Measurements from ENCODE around the gene STX3. TPM values are rescaled to one million over a fixed set of nuclear protein-coding genes. Genes with fewer than 3 reads are reported as not detected.

Gene STX3
- total RNA-seq, 3 donors from 2014 or later (not counting 1 experiment from before 2014, with no cell fraction given): 6.8 to 19.1 (median 17.0) TPM

DNA sequence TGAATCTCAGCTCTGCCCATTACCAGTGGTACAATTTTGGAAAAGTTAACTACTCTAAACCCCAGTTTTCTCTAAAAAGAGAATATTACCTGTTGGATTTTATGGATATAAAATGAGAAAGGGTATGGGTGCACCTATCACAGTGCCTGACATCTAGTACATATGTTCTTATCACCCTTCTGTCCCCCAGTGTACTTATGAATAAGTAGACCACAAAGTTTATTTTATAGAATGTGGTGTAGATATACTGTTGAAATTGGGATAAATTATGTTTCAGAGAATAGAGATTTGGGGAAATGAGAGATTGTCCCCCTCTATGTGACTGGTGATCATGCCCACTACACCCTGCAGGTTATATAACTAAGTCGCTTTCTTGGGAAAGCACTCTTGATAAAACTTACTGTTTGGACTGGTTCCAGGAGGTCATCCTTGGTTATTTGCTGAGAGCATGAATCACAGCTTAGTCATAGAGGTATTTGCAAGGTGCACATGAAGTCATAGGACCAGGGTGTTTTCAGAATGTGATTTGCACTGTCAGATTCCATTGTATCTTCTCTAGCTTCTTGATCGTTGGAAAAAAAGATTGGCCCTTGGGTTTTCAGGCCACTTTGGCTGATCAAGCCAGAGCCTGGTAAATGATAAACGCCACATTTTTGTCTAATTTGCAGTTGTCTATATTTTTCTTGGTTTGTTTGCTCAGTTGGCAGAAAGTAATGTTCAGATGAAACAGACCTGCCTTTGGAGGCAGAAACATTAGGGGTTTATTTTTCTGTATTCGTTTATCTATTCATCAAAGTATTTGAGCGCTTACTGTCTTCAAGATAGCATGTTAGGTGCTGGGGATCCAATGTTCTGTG, 21.3 kb downstream of the STX3 start:
- no peak overlapping the region for H3K27ac Mint-ChIP-seq
- Histone ChIP-seq H3K27ac (ENCODE audit: low read length) (no peak overlapping the region), H3K4me3 (ENCODE audit: low read length) (no peak overlapping the region), H3K9me3 (ENCODE audit: control insufficient read depth, insufficient read depth, low read length) (no peaks in the 10 kb centered on the region), H3K36me3 (ENCODE audit: control insufficient read depth, insufficient read depth, low read length) (peaks cover 4% of the 10 kb centered on the region), H3K4me1 (ENCODE audit: control insufficient read depth, insufficient read depth, low read length) (peaks cover 8% of the 10 kb centered on the region), H3K27me3 (ENCODE audit: control insufficient read depth, insufficient read depth, low read length) (no peaks in the 10 kb centered on the region)
- WGBS (ENCODE audit: insufficient coverage): 89% methylated on average over 5 of the region's 5 CpGs
- H3K9me3 Mint-ChIP-seq: no peaks in the 10 kb centered on the region
- H3K4me1 Mint-ChIP-seq: peaks cover 14 to 19% of the 10 kb centered on the region in 2 donors
- ATAC-seq (no peak), DNase-seq (no peak)
- no peak overlapping the region for H3K4me3 Mint-ChIP-seq
- H3K27me3 Mint-ChIP-seq (ENCODE audit: low read depth in 2 of 2): no peaks in the 10 kb centered on the region
- intact Hi-C loops (cut with micrococcal nuclease): no loop called here
- H3K36me3 Mint-ChIP-seq: peaks cover 1% of the 10 kb centered on the region
- TF ChIP-seq, protein P1, sequence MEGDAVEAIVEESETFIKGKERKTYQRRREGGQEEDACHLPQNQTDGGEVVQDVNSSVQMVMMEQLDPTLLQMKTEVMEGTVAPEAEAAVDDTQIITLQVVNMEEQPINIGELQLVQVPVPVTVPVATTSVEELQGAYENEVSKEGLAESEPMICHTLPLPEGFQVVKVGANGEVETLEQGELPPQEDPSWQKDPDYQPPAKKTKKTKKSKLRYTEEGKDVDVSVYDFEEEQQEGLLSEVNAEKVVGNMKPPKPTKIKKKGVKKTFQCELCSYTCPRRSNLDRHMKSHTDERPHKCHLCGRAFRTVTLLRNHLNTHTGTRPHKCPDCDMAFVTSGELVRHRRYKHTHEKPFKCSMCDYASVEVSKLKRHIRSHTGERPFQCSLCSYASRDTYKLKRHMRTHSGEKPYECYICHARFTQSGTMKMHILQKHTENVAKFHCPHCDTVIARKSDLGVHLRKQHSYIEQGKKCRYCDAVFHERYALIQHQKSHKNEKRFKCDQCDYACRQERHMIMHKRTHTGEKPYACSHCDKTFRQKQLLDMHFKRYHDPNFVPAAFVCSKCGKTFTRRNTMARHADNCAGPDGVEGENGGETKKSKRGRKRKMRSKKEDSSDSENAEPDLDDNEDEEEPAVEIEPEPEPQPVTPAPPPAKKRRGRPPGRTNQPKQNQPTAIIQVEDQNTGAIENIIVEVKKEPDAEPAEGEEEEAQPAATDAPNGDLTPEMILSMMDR (IDR thresholded peaks at IDR 0.05): no peak

DNA sequence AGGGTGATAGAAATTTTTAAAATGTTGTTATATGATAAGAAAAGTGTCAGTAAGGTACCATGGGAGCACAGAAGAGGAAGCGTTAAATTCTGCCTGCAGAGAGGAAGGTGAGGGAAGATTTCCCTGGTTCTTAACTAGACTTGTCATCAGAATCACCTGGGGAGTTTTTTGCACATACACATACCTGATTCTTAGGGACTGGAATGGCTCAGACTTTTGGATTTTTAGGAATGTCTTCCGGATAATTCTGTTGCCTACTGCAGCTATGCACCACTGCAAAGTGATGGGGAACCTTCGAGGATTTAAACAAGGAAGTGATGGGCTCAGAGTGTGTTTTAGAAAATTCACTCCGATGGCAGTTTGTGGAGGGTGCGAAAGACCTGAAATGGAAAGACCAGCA, 21.9 kb downstream of the STX3 start:
- ATAC-seq (no peak), DNase-seq (no peak)
- peaks cover 6% of the 10 kb centered on the region for H3K36me3 Mint-ChIP-seq
- TF ChIP-seq, protein P1 (IDR thresholded peaks at IDR 0.05): no peak
- Histone ChIP-seq H3K4me1 (ENCODE audit: control insufficient read depth, insufficient read depth, low read length) (peaks cover 2% of the 10 kb centered on the region), H3K9me3 (ENCODE audit: control insufficient read depth, insufficient read depth, low read length) (no peaks in the 10 kb centered on the region), H3K27me3 (ENCODE audit: control insufficient read depth, insufficient read depth, low read length) (no peaks in the 10 kb centered on the region), H3K27ac (ENCODE audit: low read length) (no peak overlapping the region), H3K4me3 (ENCODE audit: low read length) (no peak overlapping the region), H3K36me3 (ENCODE audit: control insufficient read depth, insufficient read depth, low read length) (peaks cover 4% of the 10 kb centered on the region)
- intact Hi-C loops (cut with micrococcal nuclease): no loop called here
- H3K4me1 Mint-ChIP-seq: peaks cover 14 to 19% of the 10 kb centered on the region in 2 donors
- WGBS (ENCODE audit: insufficient coverage): 97% methylated on average over 5 of the region's 5 CpGs
- H3K27me3 Mint-ChIP-seq (ENCODE audit: low read depth in 2 of 2): no peaks in the 10 kb centered on the region
- H3K4me3 Mint-ChIP-seq: no peak overlapping the region
- no peaks in the 10 kb centered on the region for H3K9me3 Mint-ChIP-seq
- no peak overlapping the region for H3K27ac Mint-ChIP-seq

DNA sequence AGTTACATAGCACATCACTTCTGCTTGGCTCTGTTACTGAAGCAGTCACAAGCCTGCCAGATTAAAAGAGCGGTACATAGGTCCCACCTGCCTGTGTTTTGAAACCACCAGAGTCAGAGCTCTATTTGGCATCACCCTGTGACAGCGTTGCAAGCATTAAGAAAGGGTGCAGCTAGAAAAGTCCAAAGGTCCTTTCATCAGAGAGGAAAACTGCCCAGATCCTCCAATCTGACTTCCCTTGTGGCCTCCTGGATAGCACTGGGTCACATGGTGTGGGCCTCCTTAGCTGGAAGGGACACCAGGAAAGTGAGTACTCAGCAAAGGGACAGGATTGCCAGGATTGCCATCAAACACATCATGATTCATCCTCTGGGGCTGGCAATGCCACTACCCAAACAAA, 22.9 kb downstream of the STX3 start:
- Mint-ChIP-seq H3K27me3 (ENCODE audit: low read depth in 2 of 2) (no peaks in the 10 kb centered on the region), H3K4me3 (no peak overlapping the region), H3K27ac (no peak overlapping the region), H3K9me3 (no peaks in the 10 kb centered on the region), H3K4me1 (peaks cover 17 to 20% of the 10 kb centered on the region in 2 donors), H3K36me3 (peaks cover 6% of the 10 kb centered on the region)
- Histone ChIP-seq H3K36me3 (ENCODE audit: control insufficient read depth, insufficient read depth, low read length) (peaks cover 4% of the 10 kb centered on the region), H3K27me3 (ENCODE audit: control insufficient read depth, insufficient read depth, low read length) (no peaks in the 10 kb centered on the region), H3K27ac (ENCODE audit: low read length) (no peak overlapping the region), H3K9me3 (ENCODE audit: control insufficient read depth, insufficient read depth, low read length) (no peaks in the 10 kb centered on the region), H3K4me1 (ENCODE audit: control insufficient read depth, insufficient read depth, low read length) (no peaks in the 10 kb centered on the region), H3K4me3 (ENCODE audit: low read length) (no peak overlapping the region)
- intact Hi-C loops (cut with micrococcal nuclease): no loop called here
- ATAC-seq: no peak
- 98% methylated on average over 2 of the region's 2 CpGs for WGBS (ENCODE audit: insufficient coverage)
- no peak for DNase-seq
- TF ChIP-seq, protein P1 (IDR thresholded peaks at IDR 0.05): no peak

Measured in natural killer cell (primary cell).